Adrenal gland (tissue), 5 donors: Measurements from ENCODE around the gene OR2A42.
"Not testable (repeated sequence)": the region's sequence is repeated elsewhere in the genome, so short reads cannot be mapped to it uniquely, and the experiment has no call there.

ENCODE experiments used
- POLR2A ChIP-seq, 2 donors: fragments of 450-650 bp; IDR thresholded peaks; one replicate each; pipeline ENCODE4 v1.6.1; 2017; ENCODE audit warnings: antibody characterized with exemption in 2 of 2, mild to moderate bottlenecking in 2 of 2, moderate library complexity in 1 of 2
- TF ChIP-seq, protein P1 (sequence below), 6 experiments: fragments of 450-650 bp in 4 of 6; fragments of 200-600 bp in 2 of 6; sonication (generic) in 1 of 6; IDR thresholded peaks; 1 replicate in 5 of 6; 2 replicates in 1 of 6; pipeline versions ENCODE4 v1.5.1 to v1.8.0; 2016 to 2021; ENCODE audit warnings: antibody characterized with exemption in 6 of 6, mild to moderate bottlenecking in 2 of 6, moderate library complexity in 1 of 6
- donor health status: DM: no; HTN: no; CAD: no.

- not testable (repeated sequence) for TF ChIP-seq POLR2A (IDR thresholded peaks at IDR 0.05)
- TF ChIP-seq, protein P1, sequence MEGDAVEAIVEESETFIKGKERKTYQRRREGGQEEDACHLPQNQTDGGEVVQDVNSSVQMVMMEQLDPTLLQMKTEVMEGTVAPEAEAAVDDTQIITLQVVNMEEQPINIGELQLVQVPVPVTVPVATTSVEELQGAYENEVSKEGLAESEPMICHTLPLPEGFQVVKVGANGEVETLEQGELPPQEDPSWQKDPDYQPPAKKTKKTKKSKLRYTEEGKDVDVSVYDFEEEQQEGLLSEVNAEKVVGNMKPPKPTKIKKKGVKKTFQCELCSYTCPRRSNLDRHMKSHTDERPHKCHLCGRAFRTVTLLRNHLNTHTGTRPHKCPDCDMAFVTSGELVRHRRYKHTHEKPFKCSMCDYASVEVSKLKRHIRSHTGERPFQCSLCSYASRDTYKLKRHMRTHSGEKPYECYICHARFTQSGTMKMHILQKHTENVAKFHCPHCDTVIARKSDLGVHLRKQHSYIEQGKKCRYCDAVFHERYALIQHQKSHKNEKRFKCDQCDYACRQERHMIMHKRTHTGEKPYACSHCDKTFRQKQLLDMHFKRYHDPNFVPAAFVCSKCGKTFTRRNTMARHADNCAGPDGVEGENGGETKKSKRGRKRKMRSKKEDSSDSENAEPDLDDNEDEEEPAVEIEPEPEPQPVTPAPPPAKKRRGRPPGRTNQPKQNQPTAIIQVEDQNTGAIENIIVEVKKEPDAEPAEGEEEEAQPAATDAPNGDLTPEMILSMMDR (IDR thresholded peaks at IDR 0.05) = not testable (repeated sequence)
Measured at GRCh38 chr7:144193782-144194181, 45.6 kb downstream of the OR2A42 start.
